Glutamatergic neuron (in vitro differentiated cells): ENCODE data around the gene RHOU. TPM values are rescaled to one million over a fixed set of nuclear protein-coding genes. Genes with fewer than 3 reads are reported as not detected.

Experiments
- DNase-seq: peaks from one replicate; pipeline ENCODE4 v3.0.0; 2022
- H3K27ac Mint-ChIP-seq: one replicate; pipeline ENCODE4 v1.8.0; 2020; ENCODE audit warnings: mild to moderate bottlenecking, mixed read lengths, inconsistent platforms; ENCODE audit not compliant: unreplicated experiment
- H3K27me3 Mint-ChIP-seq: one replicate; pipeline ENCODE4 v1.8.0; 2020; ENCODE audit warnings: mild to moderate bottlenecking, moderate library complexity, mixed read lengths, inconsistent platforms; ENCODE audit not compliant: unreplicated experiment
- H3K36me3 Mint-ChIP-seq: one replicate; pipeline ENCODE4 v1.8.0; 2020; ENCODE audit warnings: mild to moderate bottlenecking, mixed read lengths, inconsistent platforms; ENCODE audit not compliant: unreplicated experiment
- H3K4me1 Mint-ChIP-seq: one replicate; pipeline ENCODE4 v1.8.0; 2020; ENCODE audit warnings: mild to moderate bottlenecking, low read depth, mixed read lengths, inconsistent platforms; ENCODE audit not compliant: unreplicated experiment
- H3K4me3 Mint-ChIP-seq: one replicate; pipeline ENCODE4 v1.8.0; 2020; ENCODE audit warnings: mild to moderate bottlenecking, mixed read lengths, inconsistent platforms; ENCODE audit not compliant: unreplicated experiment
- H3K9me3 Mint-ChIP-seq: one replicate; pipeline ENCODE4 v1.8.0; 2020; ENCODE audit warnings: mild to moderate bottlenecking, moderate library complexity, mixed read lengths, inconsistent platforms; ENCODE audit not compliant: unreplicated experiment
- CTCF ChIP-seq: fragments of 200-600 bp; sonication (generic); IDR thresholded peaks from one replicate; pipeline ENCODE4 v1.5.0; 2021; ENCODE audit not compliant: partially characterized antibody, unreplicated experiment
- total RNA-seq: library from RNA; stranded (reverse); fragmentation: NEBNext Ultra II Directional; extraction: Animal tissue kit (Norgen Biotek cat#: 25700); gene quantifications from one replicate; pipeline ENCODE4 v1.2.1, GENCODE V29; 2021; ENCODE audit not compliant: unreplicated experiment

The RHOU gene
- total RNA-seq, 1 donor from 2014 or later: 79.7 TPM

GRCh38 chr1:228763561-228763960, 28.3 kb downstream of the RHOU start:
- H3K4me3 Mint-ChIP-seq: no peak overlapping the region
- no peak for DNase-seq
- H3K27ac Mint-ChIP-seq: no peak overlapping the region
- H3K4me1 Mint-ChIP-seq: peaks cover 5% of the 10 kb centered on the region
- H3K27me3 Mint-ChIP-seq: no peaks in the 10 kb centered on the region
- H3K9me3 Mint-ChIP-seq: peaks cover 2% of the 10 kb centered on the region
- TF ChIP-seq CTCF: no peak
- H3K36me3 Mint-ChIP-seq: no peaks in the 10 kb centered on the region

GRCh38 chr1:228765168-228765946, 30.1 kb downstream of the RHOU start:
- DNase-seq: no peak
- no peak for TF ChIP-seq CTCF
- Mint-ChIP-seq H3K9me3 (no peaks in the 10 kb centered on the region), H3K36me3 (no peaks in the 10 kb centered on the region), H3K4me1 (peaks cover 11% of the 10 kb centered on the region), H3K27me3 (peaks cover 5% of the 10 kb centered on the region), H3K27ac (no peak overlapping the region), H3K4me3 (no peak overlapping the region)

- Mint-ChIP-seq H3K4me1 (peaks cover 17% of the 10 kb centered on the region), H3K36me3 (no peaks in the 10 kb centered on the region), H3K4me3 (no peak overlapping the region), H3K27me3 (peaks cover 5% of the 10 kb centered on the region), H3K27ac (no peak overlapping the region), H3K9me3 (no peaks in the 10 kb centered on the region)
- TF ChIP-seq CTCF: no peak
- DNase-seq: no peak
Observed at GRCh38 chr1:228766788-228767187, 31.5 kb downstream of the RHOU start.

- peaks cover 24% of the 10 kb centered on the region for H3K4me1 Mint-ChIP-seq
- peaks cover 1% of the 10 kb centered on the region for H3K9me3 Mint-ChIP-seq
- peaks cover 5% of the 10 kb centered on the region for H3K27me3 Mint-ChIP-seq
- H3K27ac Mint-ChIP-seq: no peak overlapping the region
- DNase-seq: no peak
- no peak overlapping the region for H3K4me3 Mint-ChIP-seq
- H3K36me3 Mint-ChIP-seq: no peaks in the 10 kb centered on the region
- TF ChIP-seq CTCF: no peak
Observed at GRCh38 chr1:228767636-228768354, 32.5 kb downstream of the RHOU start.

GRCh38 chr1:228768355-228769000, 33.2 kb downstream of the RHOU start:
- no peak for TF ChIP-seq CTCF
- Mint-ChIP-seq H3K4me3 (no peak overlapping the region), H3K27ac (no peak overlapping the region), H3K4me1 (peaks cover 24% of the 10 kb centered on the region), H3K36me3 (no peaks in the 10 kb centered on the region), H3K27me3 (peaks cover 5% of the 10 kb centered on the region), H3K9me3 (peaks cover 1% of the 10 kb centered on the region)
- no peak for DNase-seq
